GM18873 (cell line): ENCODE measurements around the gene IL19.

Experiments used
- ATAC-seq: cut with Tn5 transposase; IDR thresholded peaks from one replicate; pipeline ENCODE4 v1.9.1; 2021; ENCODE audit warnings: mild to moderate bottlenecking, moderate library complexity, moderate number of reproducible peaks; ENCODE audit not compliant: unreplicated experiment, low FRiP score

The IL19 gene

DNA sequence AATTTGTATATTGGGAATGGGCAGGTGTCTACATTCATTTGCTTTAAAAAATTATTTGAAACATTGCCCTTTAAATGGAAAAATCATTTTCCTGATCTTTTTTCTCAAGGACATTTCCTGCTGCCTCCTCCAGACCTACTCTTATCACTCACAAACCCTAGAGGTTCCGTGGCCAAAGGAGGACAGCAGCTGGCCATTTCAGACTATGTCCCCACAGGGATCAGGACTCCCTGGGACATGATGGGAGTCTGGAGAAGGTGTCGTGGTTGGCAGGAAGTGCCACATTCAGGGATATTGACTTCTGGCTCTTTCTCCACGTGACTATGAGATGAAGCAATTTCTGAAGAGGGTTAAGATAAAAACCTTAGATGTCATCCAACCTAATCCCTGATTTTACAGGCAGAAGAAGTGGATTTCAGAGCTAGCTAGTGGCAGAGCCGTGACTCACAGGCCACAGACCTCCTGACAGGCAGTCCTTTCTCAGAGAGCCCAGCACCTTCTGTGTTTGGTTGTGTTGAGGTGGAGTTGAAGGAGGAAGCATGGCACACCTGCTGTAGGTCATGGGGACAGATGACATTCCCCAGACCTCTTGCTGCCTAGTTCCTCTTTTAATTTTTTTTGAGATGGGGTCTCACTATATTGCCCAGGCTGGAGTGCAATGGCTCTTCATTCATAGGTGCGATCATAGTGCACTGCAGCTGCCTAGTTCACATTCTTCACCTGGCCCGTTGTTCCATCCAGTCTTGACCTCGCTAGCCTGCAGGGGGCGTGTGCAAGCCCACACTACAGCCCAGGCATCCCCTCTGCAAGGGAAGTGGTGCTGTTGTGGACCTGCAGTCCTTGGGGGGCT is 27.2 kb downstream of the IL19 start:
- no peak for ATAC-seq

DNA sequence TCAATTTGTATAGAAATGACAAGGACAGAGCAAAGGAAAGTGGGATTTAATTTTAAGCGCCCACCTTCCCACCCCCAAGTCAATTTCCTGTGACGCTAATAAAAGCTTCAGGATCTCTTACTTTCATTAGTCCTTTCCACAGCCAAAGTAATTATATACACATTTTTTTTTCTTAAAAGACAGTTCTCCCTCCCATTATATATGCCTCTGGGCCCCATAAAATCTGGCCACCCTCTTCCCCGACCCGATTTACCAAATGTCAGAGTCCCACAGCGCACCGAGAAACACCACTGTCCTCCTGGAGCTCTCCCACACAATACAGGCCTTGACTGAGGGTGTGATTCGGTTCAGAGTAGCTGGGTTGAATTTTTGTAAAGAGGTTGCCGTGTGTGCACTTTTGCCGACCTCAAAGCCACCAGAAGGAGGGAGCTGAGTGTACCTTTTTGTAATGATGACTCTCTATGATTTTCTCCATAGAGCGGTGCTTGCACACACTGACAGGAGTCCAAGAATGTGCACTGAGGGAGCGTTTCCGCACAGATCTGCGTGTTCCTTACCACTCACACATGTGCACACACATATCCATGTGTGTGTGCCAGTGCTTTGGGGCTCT is 27.9 kb downstream of the IL19 start:
- no peak for ATAC-seq

GRCh38 chr1:206799311-206799710 is 28.7 kb downstream of the IL19 start:
- no peak for ATAC-seq

DNA sequence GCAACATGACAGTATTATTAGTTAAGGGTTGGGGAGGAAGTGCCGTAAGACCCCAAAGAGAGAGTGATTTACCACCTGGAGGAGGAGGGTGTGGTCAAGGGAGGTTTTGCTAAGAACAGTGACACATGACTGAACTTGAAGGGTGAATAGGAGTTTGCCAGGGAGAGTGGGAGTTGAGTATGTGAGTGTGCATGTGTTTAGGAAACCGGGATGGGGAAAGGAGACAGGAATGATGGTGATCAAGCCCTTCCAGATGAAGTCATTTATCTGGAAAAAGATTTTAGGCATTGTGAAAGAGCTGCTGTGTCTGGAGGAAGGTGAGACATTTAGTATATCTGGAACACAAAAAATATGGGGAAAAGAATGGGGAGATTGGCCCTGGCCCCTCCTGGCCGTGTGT is 29.8 kb downstream of the IL19 start:
- no peak for ATAC-seq

- no peak for ATAC-seq
Observed at GRCh38 chr1:206800891-206801290, 30.3 kb downstream of the IL19 start.

- ATAC-seq: no peak
Observed at GRCh38 chr1:206801467-206801866, 30.9 kb downstream of the IL19 start.

DNA sequence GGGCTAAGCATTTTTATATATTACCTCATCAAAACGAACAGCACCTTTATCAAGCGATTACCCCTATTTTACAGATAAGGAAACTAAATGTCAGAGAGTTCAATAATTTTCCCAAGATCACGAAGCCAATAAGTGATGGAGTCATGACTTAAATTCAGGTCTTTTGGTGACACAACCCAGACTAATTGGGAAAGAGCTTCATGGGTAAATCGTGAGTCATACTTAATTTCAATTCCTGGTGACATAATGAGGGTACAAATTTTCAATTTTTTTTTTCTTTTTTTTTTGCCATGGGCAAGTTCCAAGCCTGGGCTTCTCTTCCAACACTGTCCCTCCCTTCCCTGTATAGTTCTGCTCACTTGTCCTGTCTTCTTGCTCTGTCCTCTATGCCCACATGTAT is 31.8 kb downstream of the IL19 start:
- no peak for ATAC-seq

- peak; percentile 97 for ATAC-seq
Observed at GRCh38 chr1:206803221-206803730, 32.7 kb downstream of the IL19 start.

GRCh38 chr1:206804156-206804737 is 33.7 kb downstream of the IL19 start:
- no peak for ATAC-seq

DNA sequence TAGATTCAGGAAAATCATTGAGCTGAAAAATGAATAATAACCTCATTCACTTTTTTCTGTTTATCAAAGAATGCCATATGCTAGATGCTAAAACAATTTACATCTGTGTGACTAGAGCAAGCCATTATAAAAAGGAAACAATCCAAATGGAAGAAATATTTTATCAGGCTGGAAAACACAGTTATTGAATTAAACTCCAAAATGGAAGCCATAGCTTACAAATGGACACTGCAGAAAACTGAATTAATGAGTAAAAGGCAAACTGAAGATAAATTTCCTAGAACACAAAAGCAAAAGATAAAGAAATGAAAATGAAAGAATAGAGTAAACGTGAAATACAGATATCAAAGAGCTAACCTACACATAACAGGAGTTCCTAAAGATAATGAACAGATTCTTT is 34.8 kb downstream of the IL19 start:
- ATAC-seq: no peak

DNA sequence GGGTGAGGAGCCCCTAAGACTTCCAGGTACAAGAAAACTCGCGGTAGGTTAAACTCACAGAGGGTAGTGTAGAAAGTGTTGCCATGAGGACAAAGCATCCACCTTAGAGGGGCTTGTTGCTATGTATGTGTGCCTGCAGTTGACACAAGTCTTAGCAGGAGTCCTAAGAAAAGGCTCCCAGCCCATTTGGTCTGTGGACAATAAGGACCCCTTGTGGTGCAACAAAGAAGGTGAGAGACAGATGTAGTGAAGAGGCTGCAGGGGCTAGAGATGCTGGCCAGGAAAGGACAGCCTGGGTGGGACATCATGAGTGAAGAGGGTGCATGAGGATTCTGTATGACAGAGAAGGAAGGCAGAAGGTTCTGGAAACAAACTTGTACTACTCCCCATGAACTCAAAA is 38.0 kb downstream of the IL19 start:
- ATAC-seq: no peak

GRCh38 chr1:206809504-206810084 is 39.0 kb downstream of the IL19 start:
- ATAC-seq: no peak

GRCh38 chr1:206812471-206812870 is 41.9 kb downstream of the IL19 start:
- ATAC-seq: no peak

DNA sequence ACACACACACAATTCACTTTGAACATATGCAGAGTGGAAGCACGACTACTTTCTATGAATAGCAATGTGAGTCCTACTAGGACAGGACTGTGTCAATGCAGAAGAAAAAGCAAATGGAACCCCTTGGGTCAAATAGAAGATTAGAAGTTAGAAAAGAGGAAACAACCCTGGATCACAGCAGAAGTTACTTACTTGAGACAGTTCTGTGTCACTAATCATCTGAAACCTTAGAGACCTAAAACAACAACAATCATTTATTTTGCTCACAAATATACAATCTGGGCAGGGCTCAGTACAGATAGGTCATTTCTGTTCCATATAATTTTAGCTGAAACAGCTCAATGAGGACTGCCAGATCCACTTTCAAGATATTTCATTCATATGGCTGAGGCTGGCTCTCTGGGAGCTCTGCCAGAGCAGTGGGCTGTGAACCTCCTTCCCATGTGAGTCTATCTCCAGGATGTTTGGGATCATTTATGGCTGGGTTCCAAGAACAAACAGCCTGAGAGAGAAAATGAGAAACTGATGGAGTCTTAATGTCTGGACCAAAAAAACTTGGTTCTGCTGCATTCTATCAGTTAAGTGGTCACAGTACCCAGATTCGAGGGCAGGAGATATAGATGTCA is 44.3 kb downstream of the IL19 start:
- no peak for ATAC-seq

DNA sequence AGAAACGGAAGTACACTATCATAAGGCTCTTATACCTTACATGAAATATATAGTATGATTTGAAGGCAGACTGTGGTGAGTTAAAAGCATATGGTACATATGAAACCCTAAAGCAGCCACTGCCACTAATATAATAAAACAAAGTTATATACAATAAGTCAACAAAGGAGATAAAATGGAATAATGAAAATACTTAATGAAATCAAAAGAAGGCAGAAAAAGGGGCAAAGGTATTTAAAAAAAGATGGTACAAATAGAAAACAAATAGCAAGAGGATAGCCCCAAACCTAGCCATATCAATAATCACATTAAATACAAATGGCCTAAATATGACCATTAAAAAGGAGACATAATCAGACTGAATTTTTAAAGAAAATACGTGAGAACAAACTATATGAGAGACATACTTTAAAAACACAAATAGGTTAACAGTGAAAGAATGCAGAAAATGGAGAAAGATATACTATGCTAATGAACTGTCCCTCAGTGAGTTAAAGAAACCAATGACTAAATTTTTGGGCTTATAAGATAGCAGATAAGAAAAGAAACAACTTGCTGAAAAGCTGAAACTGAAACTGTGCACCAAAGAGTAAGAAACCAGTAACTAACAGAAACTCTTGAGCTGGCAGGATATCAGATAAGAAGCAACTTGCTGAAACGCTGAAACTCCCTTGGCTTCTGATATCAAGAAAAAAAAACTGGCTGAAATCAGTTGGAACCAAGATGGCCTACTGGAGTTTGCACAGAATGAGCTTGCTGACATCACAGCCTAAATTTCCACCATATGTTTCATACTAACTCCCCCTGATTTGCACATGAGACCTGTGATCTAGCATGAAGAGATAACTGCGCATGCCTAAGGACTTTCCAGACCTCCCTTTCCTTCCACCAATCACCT is 46.1 kb downstream of the IL19 start:
- ATAC-seq: no peak

DNA sequence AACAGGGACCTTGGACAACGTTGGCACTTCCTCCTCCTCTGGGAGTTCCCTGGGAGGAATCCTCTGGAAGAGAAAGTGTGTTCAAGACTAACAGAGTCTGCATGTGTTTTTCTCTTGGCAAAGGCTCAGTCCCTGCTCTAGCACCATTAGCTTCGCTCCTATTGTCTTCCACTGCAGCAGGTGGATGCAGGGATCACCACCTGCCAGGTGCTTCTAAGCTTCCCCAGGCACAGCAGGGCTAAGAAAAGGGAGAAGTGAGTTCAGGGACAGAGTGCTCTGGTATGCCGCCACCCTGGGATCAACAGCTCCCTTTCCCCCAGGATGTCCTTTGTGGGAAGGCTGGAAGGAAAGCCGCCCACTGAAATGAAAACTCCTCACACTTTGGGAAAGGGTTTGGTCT is 50.9 kb downstream of the IL19 start:
- ATAC-seq: no peak

DNA sequence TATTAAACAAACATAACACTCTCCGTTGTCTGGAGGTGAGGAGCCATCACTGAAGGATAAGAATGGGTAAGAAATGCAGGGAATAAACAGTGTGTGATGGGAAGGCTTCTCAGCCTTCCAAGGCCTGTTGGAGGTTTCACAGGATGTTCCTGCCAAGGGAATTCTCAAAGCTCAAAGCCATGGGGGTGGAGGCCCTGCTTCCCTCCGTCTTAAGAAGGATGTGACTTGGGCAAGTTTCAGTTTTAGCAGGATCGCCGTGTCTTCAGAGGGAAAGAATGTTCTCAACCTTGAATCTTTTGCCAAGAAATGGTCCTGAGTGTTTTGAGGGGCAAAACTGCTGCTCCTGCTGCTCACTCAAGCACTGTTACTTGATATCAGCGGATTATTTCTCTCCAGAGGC is 53.2 kb downstream of the IL19 start:
- no peak for ATAC-seq

DNA sequence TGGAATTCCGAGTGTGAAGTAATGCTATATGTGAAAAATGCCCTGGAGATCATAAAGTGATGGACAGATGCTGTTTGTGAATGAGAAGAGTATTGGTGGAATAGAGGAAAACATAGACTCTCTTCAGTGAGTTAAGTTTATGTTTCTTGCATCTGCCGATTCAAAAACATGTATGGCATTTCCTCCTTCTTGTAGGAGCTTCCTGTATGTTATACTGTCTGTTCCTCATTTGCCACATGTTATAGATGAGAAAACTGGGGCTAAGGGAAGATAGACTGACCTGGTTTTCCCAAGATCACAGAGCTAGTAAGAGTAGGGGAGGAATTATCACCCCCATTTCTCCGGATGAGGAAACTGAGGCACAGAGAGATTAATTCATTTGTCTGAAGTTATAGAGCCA is 53.8 kb downstream of the IL19 start:
- no peak for ATAC-seq

DNA sequence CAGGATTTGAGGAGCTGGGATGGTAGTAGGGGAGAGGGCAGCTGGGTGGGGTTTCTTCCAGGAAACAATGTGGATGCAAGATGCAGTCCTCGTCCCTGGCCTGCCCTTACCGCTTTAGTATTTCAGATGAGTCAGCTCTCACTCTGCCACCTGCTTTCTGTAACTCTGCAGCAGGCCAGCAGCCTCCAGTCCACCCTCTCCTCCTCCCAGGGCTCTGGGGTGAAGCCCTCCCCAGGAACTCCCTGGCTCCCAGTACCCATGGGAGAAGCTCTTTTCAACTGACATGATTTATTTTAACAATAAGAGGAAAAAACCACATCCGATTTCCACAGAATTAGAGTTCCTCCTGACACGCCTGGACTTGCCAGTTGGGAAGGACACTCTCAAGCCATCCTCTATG is 55.8 kb downstream of the IL19 start:
- no peak for ATAC-seq

DNA sequence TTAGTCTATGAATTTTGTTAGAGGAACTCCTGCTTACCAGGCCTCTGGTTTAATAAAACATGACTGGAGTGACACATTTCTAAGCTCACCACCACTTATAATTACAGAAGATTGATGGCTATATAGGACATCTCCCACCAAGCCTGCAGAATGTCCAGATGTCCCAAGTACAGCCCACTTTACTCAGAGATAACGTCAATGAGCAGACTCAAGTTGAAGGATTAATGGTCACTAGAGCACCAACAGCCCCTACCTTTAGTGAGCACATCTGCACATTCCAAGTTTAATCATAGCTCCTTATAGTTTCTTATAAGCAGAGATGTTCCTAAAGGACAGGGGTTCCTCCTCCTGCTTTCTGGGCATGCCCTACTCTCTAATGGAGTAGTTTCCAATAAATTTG is 57.5 kb downstream of the IL19 start:
- no peak for ATAC-seq
